ENCODE results near the gene RPN2. TPM values are rescaled to one million over a fixed set of nuclear protein-coding genes. Genes with fewer than 3 reads are reported as not detected.
A peak's percentile ranks its signal among the peaks of the same experiment; 100 is the strongest.

Gene RPN2
- total and polyA plus RNA-seq, 9 of the 15 experiments (the other 6 are each of a cell fraction or from before 2014, with no cell fraction given) = 168 to 548 (median 325) TPM

DNA sequence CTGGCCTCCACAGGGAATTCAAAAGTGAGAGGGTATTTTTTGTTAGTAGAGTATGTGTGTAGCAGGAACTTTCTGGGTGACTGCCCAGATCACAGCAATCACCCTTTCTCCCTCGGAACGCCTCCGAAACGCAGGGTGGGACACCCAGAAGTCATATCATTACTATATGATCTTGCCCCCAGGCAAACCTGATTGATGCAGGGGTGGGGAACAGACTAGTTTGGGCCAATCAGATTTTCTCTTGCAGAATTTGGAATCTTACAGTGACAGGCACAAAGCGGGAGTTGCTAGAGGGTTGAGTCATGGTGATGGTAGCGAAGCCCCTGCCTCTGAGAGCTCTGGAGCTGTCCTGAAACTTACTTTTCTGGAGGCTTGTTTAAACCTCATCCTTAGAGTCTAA lies 16.5 kb upstream of the RPN2 start:
- H3K27me3 ChIP-seq (ENCODE audit: control insufficient read depth in 2 of 2, insufficient read depth in 2 of 2, low read length in 2 of 2) = no peaks in the 10 kb centered on the region
- no peaks in the 10 kb centered on the region for H3K9me1 ChIP-seq (ENCODE audit: control insufficient read depth, insufficient read depth, low read length)
- H2AFZ ChIP-seq (ENCODE audit: low read depth, low read length) = peak overlapping the region; percentile 47; the same call in 1 of the 2 replicates
- H3K4me3 ChIP-seq = no peak overlapping the region
- H3K36me3 ChIP-seq (ENCODE audit: control insufficient read depth, insufficient read depth, low read length) = no peaks in the 10 kb centered on the region
- H3K9ac ChIP-seq (ENCODE audit: insufficient read depth in 1 of 2, low read depth in 2 of 2, low read length in 2 of 2) = peak overlapping the region in 1 of 2 experiments; percentile 23; a peak in 1 of 4 replicates
- BruUV-seq (replicated peaks) = no TSS peak
- H4K20me1 ChIP-seq (replicated peaks; ENCODE audit: control insufficient read depth, insufficient read depth, low read length) = no peaks in the 10 kb centered on the region
- ChIA-PET POLR2A (interaction anchor here (0.6 to 3.1 kb wide), 2 partner anchors 16 to 337 kb away, joined by 3 to 13 read pairs; partner anchors contain the start of genes MROH8 and RPN2), CTCF (ENCODE audit: low intra/inter-chr PET ratio) (no interaction called here)
- in situ Hi-C loops (cut with MboI) = no loop called here
- no peak for FAIRE-seq
- no peaks in the 10 kb centered on the region for H3K9me3 ChIP-seq (replicated peaks; ENCODE audit: control insufficient read depth, insufficient read depth, low read depth, low read length)
- peak overlapping the region; percentile 49 for H3K4me2 ChIP-seq (ENCODE audit: insufficient read depth, low read length)
- no peaks in the 10 kb centered on the region for H3K79me2 ChIP-seq (ENCODE audit: control insufficient read depth, insufficient read depth, low read length)
- H3K27ac ChIP-seq (ENCODE audit: extremely low read depth, low read depth, low read length) = peak overlapping the region; percentile 37; the same call in 1 of the 3 replicates
- peak; percentile 38 to 48 (median 44) for DNase-seq (ENCODE audit: extremely low read depth in 1 of 4, low spot score in 3 of 4)
- intact Hi-C loops (cut with micrococcal nuclease) = no loop called here
- 6% methylated on average over 6 of the region's 6 CpGs for WGBS (ENCODE audit: insufficient coverage, low coverage, missing lambda C conversion rate)
- peak; percentile 44 for ATAC-seq
- peaks cover 26 to 42% of the 10 kb centered on the region in 2 experiments; a peak in 4 of 5 replicates for H3K4me1 ChIP-seq (replicated peaks in 1 of 2; ENCODE audit: control insufficient read depth in 2 of 2, insufficient read depth in 2 of 2, low read length in 2 of 2)
- TF ChIP-seq YY1 (IDR thresholded peaks at IDR 0.05; ENCODE audit: borderline replicate concordance in 1 of 3, control insufficient read depth in 1 of 3, extremely low read depth in 1 of 3, insufficient read depth in 3 of 3, insufficient read length in 1 of 3, insufficient replicate concordance in 2 of 3, low read depth in 1 of 3, low read length in 2 of 3) = no peak
- TF ChIP-seq C11orf30 (IDR thresholded peaks at IDR 0.05; ENCODE audit: low read depth) = 0 out of 2 replicates have a peak, but pooled peaks have one; percentile 9
- TF ChIP-seq ZNF124 (CRISPR knock-in tag; IDR thresholded peaks at IDR 0.05) = no peak
- TF ChIP-seq, protein P1, sequence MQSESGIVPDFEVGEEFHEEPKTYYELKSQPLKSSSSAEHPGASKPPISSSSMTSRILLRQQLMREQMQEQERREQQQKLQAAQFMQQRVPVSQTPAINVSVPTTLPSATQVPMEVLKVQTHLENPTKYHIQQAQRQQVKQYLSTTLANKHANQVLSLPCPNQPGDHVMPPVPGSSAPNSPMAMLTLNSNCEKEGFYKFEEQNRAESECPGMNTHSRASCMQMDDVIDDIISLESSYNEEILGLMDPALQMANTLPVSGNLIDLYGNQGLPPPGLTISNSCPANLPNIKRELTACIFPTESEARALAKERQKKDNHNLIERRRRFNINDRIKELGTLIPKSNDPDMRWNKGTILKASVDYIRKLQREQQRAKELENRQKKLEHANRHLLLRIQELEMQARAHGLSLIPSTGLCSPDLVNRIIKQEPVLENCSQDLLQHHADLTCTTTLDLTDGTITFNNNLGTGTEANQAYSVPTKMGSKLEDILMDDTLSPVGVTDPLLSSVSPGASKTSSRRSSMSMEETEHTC (IDR thresholded peaks at IDR 0.05) = no peak
- TF ChIP-seq, protein P2, sequence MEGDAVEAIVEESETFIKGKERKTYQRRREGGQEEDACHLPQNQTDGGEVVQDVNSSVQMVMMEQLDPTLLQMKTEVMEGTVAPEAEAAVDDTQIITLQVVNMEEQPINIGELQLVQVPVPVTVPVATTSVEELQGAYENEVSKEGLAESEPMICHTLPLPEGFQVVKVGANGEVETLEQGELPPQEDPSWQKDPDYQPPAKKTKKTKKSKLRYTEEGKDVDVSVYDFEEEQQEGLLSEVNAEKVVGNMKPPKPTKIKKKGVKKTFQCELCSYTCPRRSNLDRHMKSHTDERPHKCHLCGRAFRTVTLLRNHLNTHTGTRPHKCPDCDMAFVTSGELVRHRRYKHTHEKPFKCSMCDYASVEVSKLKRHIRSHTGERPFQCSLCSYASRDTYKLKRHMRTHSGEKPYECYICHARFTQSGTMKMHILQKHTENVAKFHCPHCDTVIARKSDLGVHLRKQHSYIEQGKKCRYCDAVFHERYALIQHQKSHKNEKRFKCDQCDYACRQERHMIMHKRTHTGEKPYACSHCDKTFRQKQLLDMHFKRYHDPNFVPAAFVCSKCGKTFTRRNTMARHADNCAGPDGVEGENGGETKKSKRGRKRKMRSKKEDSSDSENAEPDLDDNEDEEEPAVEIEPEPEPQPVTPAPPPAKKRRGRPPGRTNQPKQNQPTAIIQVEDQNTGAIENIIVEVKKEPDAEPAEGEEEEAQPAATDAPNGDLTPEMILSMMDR (IDR thresholded peaks at IDR 0.05 in 2 of 3, conservative IDR thresholded peaks at IDR 0.05 in 1 of 3; ENCODE audit: insufficient read depth in 2 of 3, low read depth in 1 of 3, low read length in 3 of 3) = no peak
- TF ChIP-seq SAFB (IDR thresholded peaks at IDR 0.05; ENCODE audit: borderline replicate concordance, low read depth, low read length) = no peak
- TF ChIP-seq, protein P3, sequence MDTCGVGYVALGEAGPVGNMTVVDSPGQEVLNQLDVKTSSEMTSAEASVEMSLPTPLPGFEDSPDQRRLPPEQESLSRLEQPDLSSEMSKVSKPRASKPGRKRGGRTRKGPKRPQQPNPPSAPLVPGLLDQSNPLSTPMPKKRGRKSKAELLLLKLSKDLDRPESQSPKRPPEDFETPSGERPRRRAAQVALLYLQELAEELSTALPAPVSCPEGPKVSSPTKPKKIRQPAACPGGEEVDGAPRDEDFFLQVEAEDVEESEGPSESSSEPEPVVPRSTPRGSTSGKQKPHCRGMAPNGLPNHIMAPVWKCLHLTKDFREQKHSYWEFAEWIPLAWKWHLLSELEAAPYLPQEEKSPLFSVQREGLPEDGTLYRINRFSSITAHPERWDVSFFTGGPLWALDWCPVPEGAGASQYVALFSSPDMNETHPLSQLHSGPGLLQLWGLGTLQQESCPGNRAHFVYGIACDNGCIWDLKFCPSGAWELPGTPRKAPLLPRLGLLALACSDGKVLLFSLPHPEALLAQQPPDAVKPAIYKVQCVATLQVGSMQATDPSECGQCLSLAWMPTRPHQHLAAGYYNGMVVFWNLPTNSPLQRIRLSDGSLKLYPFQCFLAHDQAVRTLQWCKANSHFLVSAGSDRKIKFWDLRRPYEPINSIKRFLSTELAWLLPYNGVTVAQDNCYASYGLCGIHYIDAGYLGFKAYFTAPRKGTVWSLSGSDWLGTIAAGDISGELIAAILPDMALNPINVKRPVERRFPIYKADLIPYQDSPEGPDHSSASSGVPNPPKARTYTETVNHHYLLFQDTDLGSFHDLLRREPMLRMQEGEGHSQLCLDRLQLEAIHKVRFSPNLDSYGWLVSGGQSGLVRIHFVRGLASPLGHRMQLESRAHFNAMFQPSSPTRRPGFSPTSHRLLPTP (IDR thresholded peaks at IDR 0.05; ENCODE audit: borderline replicate concordance, extremely low read depth, insufficient read length) = no peak
- no peak for TF ChIP-seq U2AF2 (optimal IDR thresholded peaks at IDR 0.05; ENCODE audit: low read depth, low read length)
- TF ChIP-seq, protein P4, sequence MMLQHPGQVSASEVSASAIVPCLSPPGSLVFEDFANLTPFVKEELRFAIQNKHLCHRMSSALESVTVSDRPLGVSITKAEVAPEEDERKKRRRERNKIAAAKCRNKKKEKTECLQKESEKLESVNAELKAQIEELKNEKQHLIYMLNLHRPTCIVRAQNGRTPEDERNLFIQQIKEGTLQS (IDR thresholded peaks at IDR 0.05) = peak; percentile 53
- TF ChIP-seq, protein P4 (CRISPR knock-in tag; conservative IDR thresholded peaks at IDR 0.05) = no peak
- TF ChIP-seq LEF1 (IDR thresholded peaks at IDR 0.05) = peak; percentile 7; the same call in 1 of the 2 replicates
- no peak for TF ChIP-seq ELF1 (tag; IDR thresholded peaks at IDR 0.05)
- 0 out of 4 replicates have a peak, but pooled peaks of 1 of the 2 experiments have one; percentile 38 for TF ChIP-seq ARNT (IDR thresholded peaks at IDR 0.05)
- TF ChIP-seq GATAD2A (IDR thresholded peaks at IDR 0.05) = no peak
